GM12878 (cell line): ENCODE data around the gene ASF1B. TPM values are rescaled to one million over a fixed set of nuclear protein-coding genes. Genes with fewer than 3 reads are reported as not detected.

Experiments
- ATAC-seq: fragments of 200-7000 bp; cut with Tn5 transposase; 3 replicates; pipeline ENCODE4 v1.9.1; 2020; ENCODE audit warnings: mild to moderate bottlenecking, moderate library complexity
- BruUV-seq: library from RNA; stranded (reverse); fragments of 400-500 nt; replicated peaks from 2 replicates; lab custom pipeline; 2021; lab: Mats Ljungman, UMichigan
- CTCF ChIA-PET: fragments of 300-600 bp; sonication (Branson Sonifier 250); formaldehyde crosslinking; extraction: SDS; loops from one replicate; lab custom pipeline; 2021; ENCODE audit warnings: inconsistent platforms; lab: Yijun Ruan, JAX
- POLR2A ChIA-PET: fragments of 350-600 bp; formaldehyde crosslinking; extraction: SDS; loops from one replicate; lab custom pipeline; 2021; ENCODE audit warnings: inconsistent platforms; lab: Charles Lee
- RAD21 ChIA-PET: fragments of 300-600 bp; sonication (Branson Sonifier 250); formaldehyde crosslinking; loops from one replicate; lab custom pipeline; 2023; ENCODE audit warnings: antibody characterized with exemption; ENCODE audit not compliant: unreplicated experiment; lab: Charles Lee
- SMC1A ChIA-PET: fragments of 300-600 bp; sonication (Branson Sonifier 250); formaldehyde crosslinking; loops from one replicate; lab custom pipeline; 2023; ENCODE audit not compliant: unreplicated experiment, uncharacterized antibody; lab: Charles Lee
- DNase-seq: peaks from one replicate; pipeline ENCODE4 v3.0.0-alpha.2; 2011; ENCODE audit warnings: low read depth, low spot score
- FAIRE-seq: peaks from 3 replicates; lab custom pipeline; 2011; peaks lifted over from hg19 to GRCh38; lab: Jason Lieb, UNC
- H2AFZ ChIP-seq: 2 replicates; pipeline ENCODE4 v1.6.0; 2011; ENCODE audit warnings: low read depth, low read length, control low read depth; ENCODE audit not compliant: control insufficient read depth
- H3K27ac ChIP-seq: 2 replicates; pipeline ENCODE4 v1.5.1; 2011; ENCODE audit warnings: control low read depth; ENCODE audit not compliant: control insufficient read depth, insufficient read depth
- H3K27me3 ChIP-seq, 2 experiments: replicated peaks in 1 of 2; 2 replicates each; pipeline versions ENCODE4 v1.6.0 to v1.6.1; 2011; ENCODE audit warnings: low read length in 1 of 2; ENCODE audit not compliant: control insufficient read depth in 2 of 2, insufficient read depth in 2 of 2
- H3K36me3 ChIP-seq, 2 experiments: 2 replicates each; pipeline ENCODE4 v1.5.1; 2011; ENCODE audit warnings: low read length in 1 of 2; ENCODE audit not compliant: control insufficient read depth in 2 of 2, insufficient read depth in 2 of 2
- H3K4me1 ChIP-seq: 2 replicates; pipeline ENCODE4 v1.6.1; 2011; ENCODE audit warnings: mild to moderate bottlenecking, low read length, moderate library complexity, mixed read lengths; ENCODE audit not compliant: control insufficient read depth, insufficient read depth
- H3K4me2 ChIP-seq: 2 replicates; pipeline ENCODE4 v1.6.0; 2011; ENCODE audit warnings: control low read depth; ENCODE audit not compliant: control insufficient read depth, insufficient read depth
- H3K4me3 ChIP-seq: fragments of 200-600 bp; sonication (generic); 2 replicates; pipeline ENCODE4 v1.5.1; 2016
- H3K79me2 ChIP-seq: 2 replicates; pipeline ENCODE4 v1.6.0; 2011; ENCODE audit warnings: low read length; ENCODE audit not compliant: control insufficient read depth, insufficient read depth
- H3K9ac ChIP-seq: 2 replicates; pipeline ENCODE4 v1.8.0; 2011; ENCODE audit warnings: low read length, control low read depth, mixed read lengths; ENCODE audit not compliant: control insufficient read depth, insufficient read depth
- H3K9me3 ChIP-seq: replicated peaks from 3 replicates; pipeline ENCODE4 v1.5.1; 2011; ENCODE audit warnings: mild to moderate bottlenecking, low read length; ENCODE audit not compliant: control insufficient read depth, insufficient read depth
- H4K20me1 ChIP-seq: 2 replicates; pipeline ENCODE4 v1.6.0; 2011; ENCODE audit not compliant: control insufficient read depth, insufficient read depth
- BHLHE40 ChIP-seq, 2 experiments: fragments of 450-650 bp in 1 of 2; IDR thresholded peaks; 2 replicates each; pipeline ENCODE4 v1.6.1; 2011 to 2017; ENCODE audit warnings: low read depth in 2 of 2, borderline replicate concordance in 1 of 2, improper control_type of control experiment in 1 of 2, low read length in 1 of 2, mild to moderate bottlenecking in 1 of 2
- EGR1 ChIP-seq, 2 experiments: IDR thresholded peaks; 1 replicate in 1 of 2; 2 replicates in 1 of 2; pipeline ENCODE4 v1.6.1; 2011 to 2012; ENCODE audit warnings: low read depth in 2 of 2, low read length in 2 of 2, borderline replicate concordance in 1 of 2, mild to moderate bottlenecking in 1 of 2, moderate library complexity in 1 of 2
- FOS ChIP-seq: IDR thresholded peaks from 3 replicates; pipeline ENCODE4 v1.6.1; 2011; ENCODE audit warnings: borderline replicate concordance; ENCODE audit not compliant: insufficient read length; ENCODE audit errors: extremely low read depth
- HCFC1 ChIP-seq: fragments of 150-350 bp; IDR thresholded peaks from 2 replicates; pipeline ENCODE4 v1.6.1; 2014; ENCODE audit warnings: low read length
- HDAC6 ChIP-seq: fragments of 200-600 bp; sonication (generic); IDR thresholded peaks from one replicate; pipeline ENCODE4 v1.8.0; 2017; ENCODE audit warnings: antibody characterized with exemption; ENCODE audit not compliant: unreplicated experiment
- MXI1 ChIP-seq: fragments of 150-350 bp; IDR thresholded peaks from 2 replicates; pipeline ENCODE4 v1.6.1; 2011; ENCODE audit warnings: low read depth, mild to moderate bottlenecking, inconsistent platforms, low read length, improper control_type of control experiment
- NR2C2 ChIP-seq: IDR thresholded peaks from 2 replicates; pipeline ENCODE4 v1.6.1; 2011; ENCODE audit warnings: borderline replicate concordance, low read depth; ENCODE audit not compliant: control insufficient read depth, insufficient read length
- PAX8 ChIP-seq: fragments of 450-650 bp; IDR thresholded peaks from 2 replicates; pipeline ENCODE4 v1.6.1; 2017; ENCODE audit warnings: mild to moderate bottlenecking, moderate library complexity
- POLR2AphosphoS2 ChIP-seq: IDR thresholded peaks from 2 replicates; pipeline ENCODE4 v1.6.1; 2011; ENCODE audit warnings: low read depth, mild to moderate bottlenecking, low read length, improper control_type of control experiment, moderate library complexity
- SKIL ChIP-seq: fragments of 450-650 bp; IDR thresholded peaks from 2 replicates; pipeline ENCODE4 v1.6.1; 2017; ENCODE audit warnings: mild to moderate bottlenecking, low read depth, inconsistent platforms; ENCODE audit not compliant: poor library complexity, severe bottlenecking
- STAT1 ChIP-seq: fragments of 450-650 bp; conservative IDR thresholded peaks from 2 replicates; pipeline ENCODE4 v1.6.1; 2014; ENCODE audit warnings: antibody characterized with exemption, mild to moderate bottlenecking
- TAF1 ChIP-seq: IDR thresholded peaks from 2 replicates; pipeline ENCODE4 v1.6.1; 2011; ENCODE audit warnings: mild to moderate bottlenecking, low read depth, low read length, borderline replicate concordance
- WGBS: methylation state at CpG from one replicate; pipeline ENCODE4 v1.1.6; 2016; ENCODE audit warnings: low lambda C conversion rate; ENCODE audit not compliant: insufficient replicate concordance, insufficient coverage; ENCODE audit errors: missing lambda C conversion rate; 5-methylcytosine and 5-hydroxymethylcytosine counted together
- in situ Hi-C: fragments of 300-500 bp; cut with MboI; formaldehyde crosslinking; loops from 9 replicates; pipeline ENCODE4 v1.14.3; 2018; ENCODE audit warnings: mixed read lengths
- intact Hi-C: fragments of 100-400 bp; cut with micrococcal nuclease; formaldehyde crosslinking; loops from one replicate; pipeline ENCODE4 v1.14.2; 2022; ENCODE audit not compliant: unreplicated experiment
- polyA plus RNA-seq, 11 experiments: library from polyadenylated mRNA; depleted of rRNA in 4 of 11; unstranded in 6 of 11; stranded (reverse) in 5 of 11; fragments of >200 nt; fragmentation: Nextera tagmentation in 4 of 11; fragmentation: Illumina TruSeq in 1 of 11; extraction: Ambion mirVana in 4 of 11; extraction: Trizol in 1 of 11; gene quantifications; 1 replicate in 1 of 11; 2 replicates in 10 of 11; pipeline versions ENCODE4 v1.2.1 to v1.2.3, GENCODE V29; 2011 to 2016; ENCODE audit warnings: inconsistent platforms in 2 of 11, missing spikeins in 2 of 11, low read depth in 1 of 11
- total RNA-seq, 4 experiments: library from RNA; depleted of rRNA in 3 of 4; stranded (reverse); fragments of >200 nt in 3 of 4; fragmentation: Illumina TruSeq in 1 of 4; extraction: Trizol in 1 of 4; gene quantifications; 2 replicates each; pipeline versions ENCODE4 v1.2.1 to v1.2.3, GENCODE V29; 2013 to 2021
- TF ChIP-seq, protein P1 (sequence below): IDR thresholded peaks from 2 replicates; pipeline ENCODE4 v1.6.1; 2011; ENCODE audit warnings: low read depth, low read length, improper control_type of control experiment, borderline replicate concordance

Gene ASF1B
- total and polyA plus RNA-seq, 10 of the 15 experiments (the other 5 are each of a cell fraction or from before 2014, with no cell fraction given), result 10.4 to 217 (median 90.2) TPM

DNA sequence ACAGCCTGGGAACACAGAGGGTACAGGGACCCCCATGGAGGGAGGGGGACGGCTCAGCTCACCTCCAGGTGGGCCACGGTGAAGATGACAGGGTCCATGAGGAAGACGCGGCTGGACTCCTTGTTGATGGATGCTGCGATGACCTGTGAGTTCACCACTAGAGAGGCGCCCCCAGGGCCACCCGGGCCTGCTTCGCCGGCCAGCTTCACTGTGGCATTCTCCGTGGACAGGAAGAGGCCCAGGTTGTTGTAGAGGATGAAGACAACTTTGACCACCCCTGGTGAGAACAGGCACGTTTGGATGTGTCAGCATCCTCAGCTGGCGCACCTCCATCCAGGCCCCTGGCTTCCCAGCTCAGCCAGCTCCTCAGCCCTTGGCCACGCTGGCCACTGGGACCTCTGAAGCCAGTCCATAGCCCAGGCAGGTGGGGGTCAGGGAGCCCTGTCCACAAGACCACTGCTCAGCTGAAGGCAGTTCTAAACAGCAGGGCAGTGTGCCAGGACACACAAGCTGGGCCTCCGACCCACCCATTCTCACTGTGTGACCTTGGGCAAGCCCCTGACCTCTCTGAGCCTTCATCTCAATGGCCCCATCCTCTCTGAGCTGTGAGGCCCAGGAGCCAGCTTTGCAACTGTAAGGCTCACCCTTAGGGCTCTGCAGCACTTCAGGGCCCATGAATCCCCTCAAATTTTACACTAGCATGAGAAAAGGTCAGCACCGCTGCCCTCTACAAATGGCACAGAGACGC lies 22.1 kb upstream of the ASF1B start:
- Histone ChIP-seq H3K27ac (no peak overlapping the region), H3K36me3 (no peaks in the 10 kb centered on the region), H3K79me2 (no peaks in the 10 kb centered on the region), H3K27me3 (no peaks in the 10 kb centered on the region), H3K4me2 (no peak overlapping the region), H3K4me3 (no peak overlapping the region), H3K4me1 (no peaks in the 10 kb centered on the region), H2AFZ (no peak overlapping the region), H3K9ac (no peak overlapping the region), H4K20me1 (no peaks in the 10 kb centered on the region; the same call in 1 of the 2 replicates), H3K9me3 (no peaks in the 10 kb centered on the region)
- POLR2A ChIA-PET, result interaction anchor here (0.5 to 0.6 kb wide), 2 partner anchors 55 to 335 kb away, joined by 3 to 7 read pairs; no protein-coding TSS in a partner anchor
- SMC1A ChIA-PET, result no interaction called here
- TF ChIP-seq BHLHE40 (IDR thresholded peaks at IDR 0.05; ENCODE audit: borderline replicate concordance in 1 of 2, low read depth in 2 of 2, low read length in 1 of 2) (no peak), TAF1 (no peak), HCFC1 (no peak), STAT1 (no peak), SKIL (no peak), POLR2AphosphoS2 (no peak), PAX8 (no peak), NR2C2 (no peak), FOS (no peak), HDAC6 (no peak), MXI1 (no peak), EGR1 (IDR thresholded peaks at IDR 0.05; ENCODE audit: borderline replicate concordance in 1 of 2, low read depth in 2 of 2, low read length in 2 of 2) (no peak)
- TF ChIP-seq, protein P1, sequence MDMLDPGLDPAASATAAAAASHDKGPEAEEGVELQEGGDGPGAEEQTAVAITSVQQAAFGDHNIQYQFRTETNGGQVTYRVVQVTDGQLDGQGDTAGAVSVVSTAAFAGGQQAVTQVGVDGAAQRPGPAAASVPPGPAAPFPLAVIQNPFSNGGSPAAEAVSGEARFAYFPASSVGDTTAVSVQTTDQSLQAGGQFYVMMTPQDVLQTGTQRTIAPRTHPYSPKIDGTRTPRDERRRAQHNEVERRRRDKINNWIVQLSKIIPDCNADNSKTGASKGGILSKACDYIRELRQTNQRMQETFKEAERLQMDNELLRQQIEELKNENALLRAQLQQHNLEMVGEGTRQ, result no peak
- RAD21 ChIA-PET, result no interaction called here
- WGBS, result 87% methylated on average over 16 of the region's 16 CpGs
- no TSS peak for BruUV-seq
- CTCF ChIA-PET, result interaction anchor here (0.6 to 2.2 kb wide), 2 partner anchors 22 to 36 kb away, joined by 3 to 7 read pairs; partner anchors contain the start of gene ASF1B
- in situ Hi-C loops, result no loop called here
- ATAC-seq, result no peak
- no peak for DNase-seq
- intact Hi-C loops, result no loop called here
- FAIRE-seq, result no peak
